ENCODE measurements around the gene SLC30A3. TPM values are rescaled to one million over a fixed set of nuclear protein-coding genes. Genes with fewer than 3 reads are reported as not detected.
"Not testable (repeated sequence)": the region's sequence is repeated elsewhere in the genome, so short reads cannot be mapped to it uniquely, and the experiment has no call there.

Gene SLC30A3
- total and polyA plus RNA-seq, 10 of the 15 experiments (the other 5 are each of a cell fraction or from before 2014, with no cell fraction given): 0.23 TPM; not detected in 9

DNA sequence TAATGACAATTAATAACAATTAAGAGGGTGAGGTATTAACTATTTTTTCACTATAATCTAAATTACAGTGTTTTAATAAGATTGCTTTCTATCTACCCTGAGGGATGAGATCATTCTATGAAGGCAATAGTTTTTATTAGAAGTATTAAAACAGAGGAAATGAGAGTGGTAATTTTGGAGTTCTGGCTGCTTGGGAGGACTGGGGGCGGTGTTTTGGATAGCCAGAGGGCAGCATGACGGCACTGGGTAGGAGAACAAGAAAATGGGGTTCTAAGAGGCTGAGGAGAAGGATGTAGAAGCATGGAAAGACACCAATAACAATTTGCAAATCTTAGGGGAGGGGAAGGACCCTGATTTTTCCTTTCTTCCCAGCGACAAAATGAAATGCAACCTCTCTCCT lies 7.3 kb upstream of the SLC30A3 start (continued):
- no peak for TF ChIP-seq CBFB (IDR thresholded peaks at IDR 0.05; ENCODE audit: low read depth)
- TF ChIP-seq CHD1 (IDR thresholded peaks at IDR 0.05; ENCODE audit: low read depth, low read length): no peak
- TF ChIP-seq RCOR1 (conservative IDR thresholded peaks at IDR 0.05; ENCODE audit: low read depth, low read length): no peak
- no peak for TF ChIP-seq RBBP5 (conservative IDR thresholded peaks at IDR 0.05)
- TF ChIP-seq ASH2L (IDR thresholded peaks at IDR 0.05; ENCODE audit: borderline replicate concordance, low read depth): no peak

DNA sequence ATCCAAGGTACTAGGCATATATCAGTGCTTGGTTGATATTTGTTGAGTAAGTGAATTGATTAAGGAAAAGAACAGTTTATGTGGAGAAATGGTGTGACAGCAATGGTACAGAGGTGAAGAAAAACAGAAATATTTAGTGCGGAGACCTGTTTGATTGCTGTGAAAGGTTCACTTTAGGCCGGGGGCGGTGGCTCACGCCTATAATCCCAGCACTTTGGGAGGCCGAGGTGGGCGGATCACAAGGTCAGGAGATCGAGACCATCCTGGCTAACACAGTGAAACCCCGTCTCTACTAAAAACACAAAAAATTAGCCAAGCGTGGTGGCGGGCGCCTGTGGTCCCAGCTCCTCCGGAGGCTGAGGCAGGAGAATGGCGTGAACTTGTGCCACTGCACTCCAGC lies 5.4 kb upstream of the SLC30A3 start:
- BruUV-seq (replicated peaks); ATAC-seq; POLR2A ChIA-PET; H3K36me3 ChIP-seq (ENCODE audit: control insufficient read depth in 2 of 2, insufficient read depth in 2 of 2, low read length in 1 of 2); DNase-seq (ENCODE audit: low read depth, low spot score); in situ Hi-C loops (cut with MboI); H2AFZ ChIP-seq (ENCODE audit: control insufficient read depth, low read depth, low read length); H3K9ac ChIP-seq (ENCODE audit: control insufficient read depth, insufficient read depth, low read length); H3K27ac ChIP-seq (ENCODE audit: control insufficient read depth, insufficient read depth); H4K20me1 ChIP-seq (ENCODE audit: control insufficient read depth, insufficient read depth); FAIRE-seq; H3K79me2 ChIP-seq (ENCODE audit: control insufficient read depth, insufficient read depth, low read length); H3K4me3 ChIP-seq; H3K9me3 ChIP-seq (replicated peaks; ENCODE audit: control insufficient read depth, insufficient read depth, low read length); intact Hi-C loops (cut with micrococcal nuclease; ENCODE audit: unreplicated experiment); H3K4me2 ChIP-seq (ENCODE audit: control insufficient read depth, insufficient read depth): not testable (repeated sequence)
- ChIA-PET SMC1A (ENCODE audit: uncharacterized antibody, unreplicated experiment) (interaction anchor here (4.2 kb wide), 1 partner anchor 11 kb away, joined by 20 read pairs; no protein-coding TSS in a partner anchor), CTCF (interaction anchor here (1.2 to 7.9 kb wide), 2 partner anchors 10 to 13 kb away, joined by 3 to 52 read pairs; no protein-coding TSS in a partner anchor), RAD21 (ENCODE audit: unreplicated experiment) (interaction anchor here (0.7 kb wide), 1 partner anchor 1466 kb away, joined by 4 read pairs; no protein-coding TSS in a partner anchor)
- H3K4me1 ChIP-seq (ENCODE audit: control insufficient read depth, insufficient read depth, low read length): peaks cover 20% of the 10 kb centered on the region
- peaks cover 14 to 19% of the 10 kb centered on the region in 2 experiments for H3K27me3 ChIP-seq (replicated peaks in 1 of 2; ENCODE audit: control insufficient read depth in 2 of 2, insufficient read depth in 2 of 2, low read length in 1 of 2)
- 65% methylated on average over 13 of the region's 13 CpGs for WGBS (ENCODE audit: insufficient coverage, insufficient replicate concordance, low lambda C conversion rate, missing lambda C conversion rate)

DNA sequence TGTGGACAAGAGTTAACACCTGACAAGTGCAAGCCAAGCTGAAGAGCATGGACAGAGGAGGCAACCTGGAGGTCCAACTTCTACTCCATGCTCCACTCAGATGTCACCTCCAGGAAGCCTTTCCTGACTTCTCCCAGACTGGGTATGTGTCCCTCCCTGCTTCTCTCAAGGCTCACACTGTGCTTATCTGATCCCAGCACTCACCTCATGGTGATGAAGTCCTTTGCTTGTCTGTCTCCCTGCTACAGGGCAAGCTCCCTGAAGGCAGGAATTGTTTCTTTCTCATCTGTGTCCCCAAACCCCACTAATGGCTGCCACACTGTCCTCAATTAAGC lies 2.7 kb upstream of the SLC30A3 start:
- RAD21 ChIA-PET (ENCODE audit: unreplicated experiment): interaction anchor here (1.9 to 3.6 kb wide), 2 partner anchors 8 to 15 kb away, joined by 5 to 16 read pairs; no protein-coding TSS in a partner anchor
- intact Hi-C loops (cut with micrococcal nuclease; ENCODE audit: unreplicated experiment): no loop called here
- H3K27ac ChIP-seq (ENCODE audit: control insufficient read depth, insufficient read depth): no peak overlapping the region
- no peak overlapping the region for H2AFZ ChIP-seq (ENCODE audit: control insufficient read depth, low read depth, low read length)
- FAIRE-seq (no peak), DNase-seq (ENCODE audit: low read depth, low spot score) (no peak), ATAC-seq (no peak)
- POLR2A ChIA-PET: no interaction called here
- no peak overlapping the region for H3K4me2 ChIP-seq (ENCODE audit: control insufficient read depth, insufficient read depth)
- H4K20me1 ChIP-seq (ENCODE audit: control insufficient read depth, insufficient read depth): no peaks in the 10 kb centered on the region
- H3K27me3 ChIP-seq (replicated peaks in 1 of 2; ENCODE audit: control insufficient read depth in 2 of 2, insufficient read depth in 2 of 2, low read length in 1 of 2): peaks cover 21 to 40% of the 10 kb centered on the region in 2 experiments
- no peak overlapping the region for H3K9ac ChIP-seq (ENCODE audit: control insufficient read depth, insufficient read depth, low read length)
- no peak for TF ChIP-seq FOS (IDR thresholded peaks at IDR 0.05; ENCODE audit: borderline replicate concordance, extremely low read depth, insufficient read length)
- TF ChIP-seq, protein P1, sequence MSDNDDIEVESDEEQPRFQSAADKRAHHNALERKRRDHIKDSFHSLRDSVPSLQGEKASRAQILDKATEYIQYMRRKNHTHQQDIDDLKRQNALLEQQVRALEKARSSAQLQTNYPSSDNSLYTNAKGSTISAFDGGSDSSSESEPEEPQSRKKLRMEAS (IDR thresholded peaks at IDR 0.05; ENCODE audit: low read depth, low read length): no peak
- TF ChIP-seq CBX5 (IDR thresholded peaks at IDR 0.05; ENCODE audit: low read depth): no peak
- no peak for TF ChIP-seq JUND (IDR thresholded peaks at IDR 0.05; ENCODE audit: low read depth, low read length)
- TF ChIP-seq ETV6 (conservative IDR thresholded peaks at IDR 0.05 in 1 of 2, IDR thresholded peaks at IDR 0.05 in 1 of 2; ENCODE audit: borderline replicate concordance in 1 of 2, low read depth in 1 of 2): no peak
- TF ChIP-seq TCF7 (IDR thresholded peaks at IDR 0.05; ENCODE audit: borderline replicate concordance): no peak
- TF ChIP-seq, protein P2, sequence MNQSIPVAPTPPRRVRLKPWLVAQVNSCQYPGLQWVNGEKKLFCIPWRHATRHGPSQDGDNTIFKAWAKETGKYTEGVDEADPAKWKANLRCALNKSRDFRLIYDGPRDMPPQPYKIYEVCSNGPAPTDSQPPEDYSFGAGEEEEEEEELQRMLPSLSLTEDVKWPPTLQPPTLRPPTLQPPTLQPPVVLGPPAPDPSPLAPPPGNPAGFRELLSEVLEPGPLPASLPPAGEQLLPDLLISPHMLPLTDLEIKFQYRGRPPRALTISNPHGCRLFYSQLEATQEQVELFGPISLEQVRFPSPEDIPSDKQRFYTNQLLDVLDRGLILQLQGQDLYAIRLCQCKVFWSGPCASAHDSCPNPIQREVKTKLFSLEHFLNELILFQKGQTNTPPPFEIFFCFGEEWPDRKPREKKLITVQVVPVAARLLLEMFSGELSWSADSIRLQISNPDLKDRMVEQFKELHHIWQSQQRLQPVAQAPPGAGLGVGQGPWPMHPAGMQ (IDR thresholded peaks at IDR 0.05; ENCODE audit: borderline replicate concordance): no peak
- H3K79me2 ChIP-seq (ENCODE audit: control insufficient read depth, insufficient read depth, low read length): no peaks in the 10 kb centered on the region
- no peaks in the 10 kb centered on the region for H3K36me3 ChIP-seq (ENCODE audit: control insufficient read depth in 2 of 2, insufficient read depth in 2 of 2, low read length in 1 of 2)
- SMC1A ChIA-PET (ENCODE audit: uncharacterized antibody, unreplicated experiment): interaction anchor here (1.6 to 4.2 kb wide), 2 partner anchors 14 to 37 kb away, joined by 3 to 20 read pairs; no protein-coding TSS in a partner anchor
- H3K4me3 ChIP-seq: no peak overlapping the region
- H3K9me3 ChIP-seq (replicated peaks; ENCODE audit: control insufficient read depth, insufficient read depth, low read length): no peaks in the 10 kb centered on the region
- in situ Hi-C loops (cut with MboI): no loop called here
- peaks cover 19% of the 10 kb centered on the region for H3K4me1 ChIP-seq (ENCODE audit: control insufficient read depth, insufficient read depth, low read length)
- CTCF ChIA-PET: interaction anchor here (0.7 to 7.9 kb wide), 7 partner anchors 8 to 418 kb away, joined by 3 to 52 read pairs (median 6); no protein-coding TSS in a partner anchor
- no TSS peak for BruUV-seq (replicated peaks)

Data from GM12878 (cell line).